Psoas muscle (tissue), 8 donors: ENCODE results near the gene ANKRD16. TPM values are rescaled to one million over a fixed set of nuclear protein-coding genes. Genes with fewer than 3 reads are reported as not detected.
A peak's percentile ranks its signal among the peaks of the same experiment; 100 is the strongest.

ENCODE experiments used
- ATAC-seq, 4 donors: fragments of 200-7000 bp; cut with Tn5 transposase; one replicate each; pipeline ENCODE4 v1.9.1; 2020; ENCODE audit warnings: moderate library complexity in 3 of 4, mild to moderate bottlenecking in 2 of 4
- DNase-seq, 2 donors: peaks; one replicate each; pipeline ENCODE4 v3.0.0-alpha.2; 2020
- H3K27ac ChIP-seq: fragments of 200-600 bp; one replicate; pipeline ENCODE4 v1.8.0; 2022
- H3K27me3 ChIP-seq, 3 donors: fragments of 200-600 bp in 1 of 3; one replicate each; pipeline versions ENCODE4 v1.6.1 to v1.8.0; 2013 to 2022; ENCODE audit warnings: low read length in 2 of 3, mild to moderate bottlenecking in 2 of 3, moderate library complexity in 1 of 3; ENCODE audit not compliant: insufficient read depth in 3 of 3
- H3K36me3 ChIP-seq, 2 donors: fragments of 200-600 bp in 1 of 2; one replicate each; pipeline versions ENCODE4 v1.6.1 to v1.8.0; 2013 to 2022; ENCODE audit warnings: low read depth in 1 of 2, mild to moderate bottlenecking in 1 of 2, moderate library complexity in 1 of 2; ENCODE audit not compliant: insufficient read depth in 1 of 2
- H3K4me1 ChIP-seq: fragments of 200-600 bp; one replicate; pipeline ENCODE4 v1.8.0; 2022
- H3K4me3 ChIP-seq: fragments of 200-600 bp; one replicate; pipeline ENCODE4 v1.8.0; 2022; ENCODE audit warnings: mild to moderate bottlenecking
- H3K9me3 ChIP-seq: fragments of 200-600 bp; one replicate; pipeline ENCODE4 v1.8.0; 2022
- WGBS, 3 donors: extraction: QIAGEN DNeasy Blood & Tissue Kit; methylation state at CpG; one replicate each; pipeline versions ENCODE4 v1.1.6 to v1.1.7; 2013; 5-methylcytosine and 5-hydroxymethylcytosine counted together
- intact Hi-C, 2 donors: fragments of 100-400 bp; cut with DNase I; formaldehyde crosslinking; loops; one replicate each; pipeline versions ENCODE4 v1.11.0 to v1.14.2; 2022
- polyA plus RNA-seq, 3 donors: library from polyadenylated mRNA; stranded (reverse); fragments of 200-250 nt; gene quantifications; one replicate each; pipeline ENCODE4 v1.2.3, GENCODE V29; 2013
- total RNA-seq, 4 donors: library from RNA; stranded (reverse); fragmentation: NEBNext Ultra II Directional in 2 of 4; extraction: Animal tissue kit (Norgen Biotek cat#: 25700) in 2 of 4; gene quantifications; one replicate each; pipeline versions ENCODE4 v1.2.1 to v1.2.4, GENCODE V29; 2021 to 2023
- TF ChIP-seq, protein P1 (sequence below): fragments of 200-600 bp; IDR thresholded peaks from one replicate; pipeline ENCODE4 v1.8.0; 2022; ENCODE audit warnings: antibody characterized with exemption
- donor health status: healthy with polysubstance abuse.
- donor health status: DM: no; HTN: no; CAD: no; lungs with moderate emphysema.
- donor health status: Bipolar disorder and iron deficiency.
- donor health status: healthy.
- donor health status: DM: yes; HTN: yes; CAD: no.
- donor health status: DM: no; HTN: no; CAD: no.
- donor health status: DM: no; HTN: no; CAD: no.
- donor health status: DM: yes; HTN: yes; CAD: no.

The ANKRD16 gene
- total and polyA plus RNA-seq, 7 donors, result 2.8 to 4.6 (median 3.7) TPM

DNA sequence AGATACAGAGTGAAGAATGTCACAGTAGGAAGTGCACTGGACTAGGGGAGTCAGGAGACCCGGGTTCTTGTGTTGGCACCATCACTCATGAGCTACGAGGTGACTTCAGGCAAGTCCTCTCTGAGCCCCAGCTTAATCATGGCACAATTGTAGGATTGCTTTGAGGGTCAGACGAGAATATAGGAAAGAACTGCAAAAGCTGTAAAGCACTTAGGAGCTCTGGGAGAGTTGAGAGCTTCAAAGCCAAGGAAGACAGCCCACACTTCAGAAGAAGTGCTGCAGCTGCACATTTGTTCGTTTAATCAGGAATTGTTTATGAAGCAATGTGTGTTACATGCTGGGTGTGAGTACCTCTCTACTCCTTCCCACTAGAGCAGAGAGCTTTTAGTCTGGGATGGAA is 4.7 kb upstream of the ANKRD16 start:
- Histone ChIP-seq H3K27ac (no peak overlapping the region), H3K4me1 (peaks cover 34% of the 10 kb centered on the region), H3K36me3 (peaks cover 6 to 41% of the 10 kb centered on the region in 2 donors), H3K27me3 (no peaks in the 10 kb centered on the region), H3K9me3 (peaks cover 5% of the 10 kb centered on the region), H3K4me3 (no peak overlapping the region)
- DNase-seq (no peak), ATAC-seq (no peak)
- intact Hi-C loops, result loop anchor here in 1 of 2 donors (5.0 kb wide), 2 partner anchors 82 to 83 kb away; partner anchors contain the start of genes GDI2 and IL15RA
- TF ChIP-seq, protein P1, sequence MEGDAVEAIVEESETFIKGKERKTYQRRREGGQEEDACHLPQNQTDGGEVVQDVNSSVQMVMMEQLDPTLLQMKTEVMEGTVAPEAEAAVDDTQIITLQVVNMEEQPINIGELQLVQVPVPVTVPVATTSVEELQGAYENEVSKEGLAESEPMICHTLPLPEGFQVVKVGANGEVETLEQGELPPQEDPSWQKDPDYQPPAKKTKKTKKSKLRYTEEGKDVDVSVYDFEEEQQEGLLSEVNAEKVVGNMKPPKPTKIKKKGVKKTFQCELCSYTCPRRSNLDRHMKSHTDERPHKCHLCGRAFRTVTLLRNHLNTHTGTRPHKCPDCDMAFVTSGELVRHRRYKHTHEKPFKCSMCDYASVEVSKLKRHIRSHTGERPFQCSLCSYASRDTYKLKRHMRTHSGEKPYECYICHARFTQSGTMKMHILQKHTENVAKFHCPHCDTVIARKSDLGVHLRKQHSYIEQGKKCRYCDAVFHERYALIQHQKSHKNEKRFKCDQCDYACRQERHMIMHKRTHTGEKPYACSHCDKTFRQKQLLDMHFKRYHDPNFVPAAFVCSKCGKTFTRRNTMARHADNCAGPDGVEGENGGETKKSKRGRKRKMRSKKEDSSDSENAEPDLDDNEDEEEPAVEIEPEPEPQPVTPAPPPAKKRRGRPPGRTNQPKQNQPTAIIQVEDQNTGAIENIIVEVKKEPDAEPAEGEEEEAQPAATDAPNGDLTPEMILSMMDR, result no peak
- 50 to 58% (median 58%) methylated on average over 4 of the region's 4 CpGs for whole genome bisulfite sequencing, 3 donors

DNA sequence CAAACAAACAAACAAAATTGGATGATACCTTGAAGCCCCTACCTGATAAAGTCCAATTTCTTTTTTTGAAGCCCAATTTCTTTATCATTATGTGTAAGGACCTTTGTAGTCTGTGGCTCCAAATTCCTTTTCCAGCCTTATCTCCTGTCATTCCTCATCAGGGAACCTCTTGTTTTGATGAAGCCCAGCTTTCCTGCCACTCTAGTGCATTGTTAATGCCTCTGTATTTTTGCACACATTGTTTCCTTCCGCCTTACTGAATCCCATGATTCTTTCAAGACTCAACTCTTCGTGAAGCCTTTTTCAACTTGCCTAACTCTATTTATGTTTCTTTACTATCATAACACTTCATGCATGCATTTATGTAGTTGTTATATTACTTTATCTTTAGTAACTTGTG is 3.6 kb upstream of the ANKRD16 start:
- Histone ChIP-seq H3K36me3 (peaks cover 6 to 38% of the 10 kb centered on the region in 2 donors), H3K27me3 (no peaks in the 10 kb centered on the region), H3K9me3 (peaks cover 5% of the 10 kb centered on the region), H3K4me1 (peaks cover 37% of the 10 kb centered on the region), H3K27ac (peak overlapping the region; percentile 89), H3K4me3 (no peak overlapping the region)
- WGBS, 3 donors, result 78 to 84% (median 80%) methylated on average over 2 of the region's 2 CpGs
- TF ChIP-seq, protein P1, result no peak
- no peak for ATAC-seq
- intact Hi-C loops, result loop anchor here in 1 of 2 donors (5.0 kb wide), 2 partner anchors 81 to 84 kb away; partner anchors contain the start of genes GDI2 and IL15RA
- no peak for DNase-seq

DNA sequence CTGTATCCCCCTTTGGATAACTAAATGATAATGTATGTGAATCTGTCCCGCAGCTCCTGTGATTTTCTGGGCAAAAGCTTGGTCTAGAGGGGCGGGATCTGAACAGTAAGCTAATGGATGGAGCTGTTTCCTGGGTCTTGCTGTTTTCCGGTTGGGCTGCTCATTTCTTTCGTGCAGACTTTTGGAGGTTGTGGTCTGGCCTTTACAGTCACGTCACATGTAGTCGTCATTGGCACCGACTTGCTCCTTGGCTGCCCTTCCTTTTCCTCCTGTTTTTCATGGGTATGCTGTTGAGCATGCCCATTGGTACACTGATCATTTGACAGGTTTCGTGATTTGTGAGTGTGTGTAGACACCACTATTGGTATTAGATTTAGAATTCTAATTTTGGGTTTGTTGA is 2.3 kb upstream of the ANKRD16 start:
- peak overlapping the region; percentile 89 for H3K27ac ChIP-seq
- no peaks in the 10 kb centered on the region for H3K9me3 ChIP-seq
- intact Hi-C loops, result loop anchor here in 1 of 2 donors (5.0 kb wide), 2 partner anchors 80 to 85 kb away; partner anchors contain the start of genes GDI2 and IL15RA
- no peaks in the 10 kb centered on the region for H3K27me3 ChIP-seq
- 40 to 55% (median 41%) methylated on average over 8 of the region's 8 CpGs for WGBS, 3 donors
- H3K4me3 ChIP-seq, result peak overlapping the region; percentile 93
- DNase-seq (no peak), ATAC-seq (no peak)
- TF ChIP-seq, protein P1, result no peak
- peaks cover 6 to 38% of the 10 kb centered on the region in 2 donors for H3K36me3 ChIP-seq
- H3K4me1 ChIP-seq, result peaks cover 46% of the 10 kb centered on the region

DNA sequence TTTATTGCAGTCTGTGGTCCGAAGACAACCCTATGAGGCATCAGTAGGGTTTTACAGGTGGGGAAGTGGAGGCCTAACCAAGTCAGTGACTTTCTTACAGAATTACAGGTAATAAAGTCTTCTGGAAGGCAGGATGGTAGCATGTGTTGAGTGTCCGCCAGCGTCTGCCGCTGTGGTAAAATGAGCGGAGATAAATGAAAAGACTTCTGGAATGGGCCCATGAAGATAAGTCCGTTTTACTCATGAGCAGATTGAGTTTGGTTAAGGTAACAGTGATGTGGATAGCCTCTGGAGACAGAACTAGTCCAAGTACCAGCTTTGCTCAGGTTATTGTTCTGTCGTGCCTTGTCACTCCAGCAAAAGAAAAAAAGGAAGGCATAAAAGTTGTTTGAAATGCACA is 1.3 kb upstream of the ANKRD16 start:
- peaks cover 48% of the 10 kb centered on the region for H3K4me1 ChIP-seq
- H3K27ac ChIP-seq, result peak overlapping the region; percentile 89
- 38 to 57% (median 40%) methylated on average over 7 of the region's 7 CpGs for WGBS, 3 donors
- H3K27me3 ChIP-seq, result no peaks in the 10 kb centered on the region
- H3K9me3 ChIP-seq, result no peaks in the 10 kb centered on the region
- peak overlapping the region; percentile 93 for H3K4me3 ChIP-seq
- no peak for DNase-seq
- intact Hi-C loops, result loop anchor here in 1 of 2 donors (5.0 kb wide), 2 partner anchors 79 to 86 kb away; partner anchors contain the start of genes GDI2 and IL15RA
- TF ChIP-seq, protein P1, result no peak
- peaks cover 5 to 42% of the 10 kb centered on the region in 2 donors for H3K36me3 ChIP-seq
- no peak for ATAC-seq
